Liver (tissue), 9 donors: ENCODE results near the gene CELF4. TPM values are rescaled to one million over a fixed set of nuclear protein-coding genes. Genes with fewer than 3 reads are reported as not detected.

Experiments
- DNase-seq: peaks from one replicate; pipeline ENCODE4 v3.0.0-alpha.2; 2017; ENCODE audit warnings: low spot score
- H3K27ac ChIP-seq, 2 donors: one replicate each; pipeline ENCODE4 v1.7.0; 2013; ENCODE audit warnings: inconsistent platforms in 2 of 2, low read length in 2 of 2, control low read depth in 1 of 2, low read depth in 1 of 2, mild to moderate bottlenecking in 1 of 2
- H3K27me3 ChIP-seq, 4 donors: one replicate each; pipeline versions ENCODE4 v1.6.1 to v1.7.0; 2013; ENCODE audit warnings: low read length in 3 of 4, inconsistent platforms in 1 of 4, mild to moderate bottlenecking in 1 of 4, moderate library complexity in 1 of 4; ENCODE audit not compliant: control insufficient read depth in 4 of 4, insufficient read depth in 4 of 4
- H3K36me3 ChIP-seq, 4 donors: one replicate each; pipeline versions ENCODE4 v1.6.1 to v1.7.0; 2013; ENCODE audit warnings: low read length in 3 of 4, mild to moderate bottlenecking in 3 of 4, low read depth in 1 of 4, moderate library complexity in 1 of 4; ENCODE audit not compliant: control insufficient read depth in 4 of 4, insufficient read depth in 3 of 4
- H3K4me1 ChIP-seq, 4 donors: one replicate each; pipeline versions ENCODE4 v1.6.1 to v1.7.0; 2013; ENCODE audit warnings: low read length in 3 of 4, mild to moderate bottlenecking in 3 of 4, moderate library complexity in 1 of 4; ENCODE audit not compliant: control insufficient read depth in 4 of 4, insufficient read depth in 4 of 4
- H3K4me3 ChIP-seq, 3 donors: one replicate each; pipeline versions ENCODE4 v1.6.1 to v1.7.0; 2013; ENCODE audit warnings: low read length in 3 of 3, control low read depth in 1 of 3, low read depth in 1 of 3, mild to moderate bottlenecking in 1 of 3
- H3K9ac ChIP-seq, 2 donors: one replicate each; pipeline ENCODE4 v1.7.0; 2013; ENCODE audit warnings: low read length in 2 of 2, mild to moderate bottlenecking in 2 of 2, moderate library complexity in 2 of 2, control low read depth in 1 of 2, low read depth in 1 of 2
- H3K9me3 ChIP-seq, 4 donors: one replicate each; pipeline versions ENCODE4 v1.6.1 to v1.7.0; 2013; ENCODE audit warnings: low read length in 3 of 4; ENCODE audit not compliant: control insufficient read depth in 4 of 4
- ATF3 ChIP-seq: IDR thresholded peaks from 2 replicates; pipeline ENCODE4 v1.6.1; 2016; ENCODE audit warnings: antibody characterized with exemption
- CTCF ChIP-seq: fragments of 150-350 bp; IDR thresholded peaks from 2 replicates; pipeline ENCODE4 v1.5.1; 2017; ENCODE audit warnings: improper control_type of control experiment, low read depth, low read length; ENCODE audit not compliant: missing input control
- EGR1 ChIP-seq, 2 donors: IDR thresholded peaks; 2 replicates each; pipeline ENCODE4 v1.6.1; 2016 to 2018; ENCODE audit warnings: antibody characterized with exemption in 2 of 2, low read depth in 2 of 2
- FOXA1 ChIP-seq: IDR thresholded peaks from 2 replicates; pipeline ENCODE4 v1.6.1; 2016; ENCODE audit warnings: antibody characterized with exemption
- FOXA2 ChIP-seq: IDR thresholded peaks from 2 replicates; pipeline ENCODE4 v1.6.1; 2016; ENCODE audit warnings: antibody characterized with exemption
- GABPA ChIP-seq, 2 donors: IDR thresholded peaks in 1 of 2; conservative IDR thresholded peaks in 1 of 2; 2 replicates each; pipeline ENCODE4 v1.6.1; 2016; ENCODE audit warnings: antibody characterized with exemption in 2 of 2, mild to moderate bottlenecking in 1 of 2, moderate library complexity in 1 of 2
- HNF4A ChIP-seq, 2 donors: conservative IDR thresholded peaks; 2 replicates each; pipeline ENCODE4 v1.6.1; 2016; ENCODE audit warnings: antibody characterized with exemption in 2 of 2, mild to moderate bottlenecking in 2 of 2
- HNF4G ChIP-seq: IDR thresholded peaks from 2 replicates; pipeline ENCODE4 v1.6.1; 2016; ENCODE audit warnings: antibody characterized with exemption
- JUND ChIP-seq, 2 donors: IDR thresholded peaks; 2 replicates each; pipeline ENCODE4 v1.6.1; 2016; ENCODE audit warnings: antibody characterized with exemption in 2 of 2
- MAX ChIP-seq: IDR thresholded peaks from 2 replicates; pipeline ENCODE4 v1.6.1; 2016; ENCODE audit warnings: antibody characterized with exemption
- NR2F2 ChIP-seq: IDR thresholded peaks from 2 replicates; pipeline ENCODE4 v1.6.1; 2016; ENCODE audit warnings: antibody characterized with exemption
- RAD21 ChIP-seq, 2 donors: IDR thresholded peaks; 2 replicates each; pipeline ENCODE4 v1.6.1; 2016; ENCODE audit warnings: antibody characterized with exemption in 2 of 2, mild to moderate bottlenecking in 2 of 2
- REST ChIP-seq: IDR thresholded peaks from 2 replicates; pipeline ENCODE4 v1.6.1; 2016; ENCODE audit warnings: antibody characterized with exemption, mild to moderate bottlenecking
- RXRA ChIP-seq, 2 donors: IDR thresholded peaks; 2 replicates each; pipeline ENCODE4 v1.6.1; 2017 to 2018; ENCODE audit warnings: antibody characterized with exemption in 2 of 2, mild to moderate bottlenecking in 1 of 2
- SP1 ChIP-seq: IDR thresholded peaks from 2 replicates; pipeline ENCODE4 v1.6.1; 2018; ENCODE audit warnings: antibody characterized with exemption, mild to moderate bottlenecking
- TAF1 ChIP-seq: conservative IDR thresholded peaks from 2 replicates; pipeline ENCODE4 v1.6.1; 2016; ENCODE audit warnings: antibody characterized with exemption, mild to moderate bottlenecking
- YY1 ChIP-seq: IDR thresholded peaks from 2 replicates; pipeline ENCODE4 v1.6.1; 2016; ENCODE audit warnings: antibody characterized with exemption, mild to moderate bottlenecking
- ZBTB33 ChIP-seq: IDR thresholded peaks from 2 replicates; pipeline ENCODE4 v1.6.1; 2016; ENCODE audit warnings: antibody characterized with exemption
- WGBS: extraction: QIAGEN DNeasy Blood & Tissue Kit; methylation state at CpG from one replicate; pipeline ENCODE4 v1.1.7; 2013; 5-methylcytosine and 5-hydroxymethylcytosine counted together
- polyA plus RNA-seq, 2 donors: library from polyadenylated mRNA; stranded (reverse) in 1 of 2; unstranded in 1 of 2; fragments of 200-250 nt in 1 of 2; fragments of >200 nt in 1 of 2; fragmentation: Nextera tagmentation in 1 of 2; extraction: Ambion mirVana in 1 of 2; gene quantifications; one replicate each; pipeline versions ENCODE4 v1.2.1 to v1.2.3, GENCODE V29; 2013 to 2015
- total RNA-seq, 2 donors: library from RNA; depleted of rRNA; stranded (reverse); fragments of >200 nt; gene quantifications; one replicate each; pipeline ENCODE4 v1.2.3, GENCODE V29; 2014
- donor health status: healthy.
- donor health status: healthy.
- donor health status: healthy.
- donor health status: healthy.
- donor health status: healthy.

The CELF4 gene
- total and polyA plus RNA-seq, 4 donors, result 0.08 to 0.28 (median 0.21) TPM; not detected in 1

- Histone ChIP-seq H3K27ac (no peak overlapping the region), H3K4me3 (no peak overlapping the region), H3K27me3 (peaks cover 0 to 2% (median 0%) of the 10 kb centered on the region in 4 donors), H3K9me3 (no peaks in the 10 kb centered on the region), H3K36me3 (no peaks in the 10 kb centered on the region), H3K9ac (no peak overlapping the region), H3K4me1 (peaks cover 0 to 2% (median 0%) of the 10 kb centered on the region in 4 donors)
- WGBS, result 88% methylated on average over 5 of the region's 5 CpGs
- no peak for DNase-seq
- no peak for TF ChIP-seq GABPA (IDR thresholded peaks at IDR 0.05 in 1 of 2, conservative IDR thresholded peaks at IDR 0.05 in 1 of 2)
- TF ChIP-seq HNF4A (conservative IDR thresholded peaks at IDR 0.05), result no peak
These were observed 108.7 kb downstream of the CELF4 start for GRCh38 chr18:37456873-37457272.

GRCh38 chr18:37456395-37456794 lies 109.2 kb downstream of the CELF4 start:
- DNase-seq, result no peak
- H3K4me3 ChIP-seq, result no peak overlapping the region
- H3K27ac ChIP-seq, result no peak overlapping the region
- WGBS, result 82% methylated on average over 5 of the region's 5 CpGs
- H3K27me3 ChIP-seq, result peaks cover 0 to 2% (median 0%) of the 10 kb centered on the region in 4 donors
- H3K9ac ChIP-seq, result no peak overlapping the region
- H3K36me3 ChIP-seq, result no peaks in the 10 kb centered on the region
- peaks cover 0 to 2% (median 0%) of the 10 kb centered on the region in 4 donors for H3K4me1 ChIP-seq
- no peaks in the 10 kb centered on the region for H3K9me3 ChIP-seq
- TF ChIP-seq FOXA1 (no peak), ZBTB33 (no peak), HNF4G (no peak), EGR1 (IDR thresholded peaks at IDR 0.05; ENCODE audit: low read depth in 2 of 2) (no peak), NR2F2 (no peak), TAF1 (no peak), RXRA (IDR thresholded peaks at IDR 0.05) (no peak), SP1 (no peak), YY1 (no peak)

- WGBS, result 70% methylated on average over 3 of the region's 3 CpGs
- H3K9ac ChIP-seq, result no peak overlapping the region
- H3K36me3 ChIP-seq, result no peaks in the 10 kb centered on the region
- H3K4me1 ChIP-seq, result peaks cover 0 to 4% (median 0%) of the 10 kb centered on the region in 4 donors
- H3K9me3 ChIP-seq, result no peaks in the 10 kb centered on the region
- no peak overlapping the region for H3K4me3 ChIP-seq
- H3K27me3 ChIP-seq, result peaks cover 0 to 3% (median 0%) of the 10 kb centered on the region in 4 donors
- no peak for DNase-seq
- TF ChIP-seq REST (no peak), NR2F2 (no peak), TAF1 (no peak), RAD21 (IDR thresholded peaks at IDR 0.05) (no peak), FOXA2 (no peak), MAX (no peak), CTCF (no peak), JUND (IDR thresholded peaks at IDR 0.05) (no peak), ATF3 (no peak), GABPA (IDR thresholded peaks at IDR 0.05 in 1 of 2, conservative IDR thresholded peaks at IDR 0.05 in 1 of 2) (no peak), RXRA (IDR thresholded peaks at IDR 0.05) (no peak), HNF4A (conservative IDR thresholded peaks at IDR 0.05) (no peak)
- peak overlapping the region in 1 of 2 donors; percentile 12 for H3K27ac ChIP-seq
These were observed 111.8 kb downstream of the CELF4 start for GRCh38 chr18:37453752-37454151.
